HEK293 (cell line): ENCODE data around the gene HRC.

Experiments
- CTCF ChIA-PET: fragments of 350-600 bp; formaldehyde crosslinking; extraction: SDS; loops from one replicate; lab custom pipeline; 2021; ENCODE audit warnings: antibody characterized with exemption; lab: Yijun Ruan, JAX
- POLR2A ChIA-PET: fragments of 300-600 bp; formaldehyde crosslinking; extraction: SDS; loops from one replicate; lab custom pipeline; 2020; ENCODE audit warnings: antibody characterized with exemption, inconsistent platforms; lab: Yijun Ruan, JAX
- H3K27ac ChIP-seq: fragments of 200-500 bp; sonication (Bioruptor generic); 2 replicates; pipeline ENCODE4 v1.5.1; 2014; ENCODE audit warnings: low read depth, low read length, control low read depth, inconsistent platforms; ENCODE audit errors: extremely low read depth
- H3K36me3 ChIP-seq, 2 experiments: fragments of 200-500 bp in 1 of 2; sonication (Bioruptor generic) in 1 of 2; 1 replicate in 1 of 2; 2 replicates in 1 of 2; pipeline ENCODE4 v1.5.1; 2014 to 2017; ENCODE audit warnings: inconsistent platforms in 2 of 2, low read length in 2 of 2; ENCODE audit not compliant: control insufficient read depth in 2 of 2, insufficient read depth in 1 of 2
- H3K4me1 ChIP-seq: fragments of 200-500 bp; sonication (Bioruptor generic); 2 replicates; pipeline ENCODE4 v1.5.1; 2014; ENCODE audit warnings: mild to moderate bottlenecking, low read length, inconsistent platforms; ENCODE audit not compliant: control insufficient read depth, insufficient read depth
- H3K4me3 ChIP-seq: 2 replicates; pipeline ENCODE4 v1.5.1; 2011; ENCODE audit warnings: low read depth, mild to moderate bottlenecking, control low read depth, low read length, moderate library complexity
- H3K9me3 ChIP-seq: fragments of 200-500 bp; sonication (Bioruptor generic); 2 replicates; pipeline ENCODE4 v1.5.1; 2014; ENCODE audit warnings: low read depth, low read length, inconsistent platforms; ENCODE audit not compliant: control insufficient read depth, insufficient read depth
- GLIS2 ChIP-seq: fragments of 450-650 bp; formaldehyde crosslinking; IDR thresholded peaks from 2 replicates; pipeline ENCODE4 v1.5.1; 2016; ENCODE audit warnings: missing biosample characterization, missing genetic modification characterization
- HOXC10 ChIP-seq: sonication (generic); formaldehyde crosslinking; IDR thresholded peaks from 2 replicates; pipeline ENCODE4 v1.8.1; 2023; ENCODE audit warnings: mild to moderate bottlenecking, missing genetic modification reagents
- INSM2 ChIP-seq: fragments of 450-650 bp; formaldehyde crosslinking; IDR thresholded peaks from 2 replicates; pipeline ENCODE4 v1.5.1; 2016; ENCODE audit warnings: missing biosample characterization, missing genetic modification characterization
- MEIS1 ChIP-seq: sonication (generic); formaldehyde crosslinking; IDR thresholded peaks from 2 replicates; pipeline ENCODE4 v1.8.1; 2022; ENCODE audit warnings: missing genetic modification reagents, mild to moderate bottlenecking, borderline replicate concordance
- PRDM10 ChIP-seq: fragments of 450-650 bp; formaldehyde crosslinking; IDR thresholded peaks from 2 replicates; pipeline ENCODE4 v1.5.1; 2016; ENCODE audit warnings: missing biosample characterization, missing genetic modification characterization
- TCF7L2 ChIP-seq: IDR thresholded peaks from 2 replicates; pipeline ENCODE4 v1.6.1; 2011; ENCODE audit warnings: low read depth, mild to moderate bottlenecking, inconsistent platforms, low read length, moderate library complexity, borderline replicate concordance
- WT1 ChIP-seq: fragments of 450-650 bp; formaldehyde crosslinking; IDR thresholded peaks from 2 replicates; pipeline ENCODE4 v1.5.1; 2016; ENCODE audit warnings: missing biosample characterization, missing genetic modification characterization
- ZBTB1 ChIP-seq: fragments of 450-650 bp; formaldehyde crosslinking; IDR thresholded peaks from 2 replicates; pipeline ENCODE4 v1.5.1; 2016; ENCODE audit warnings: missing biosample characterization, missing genetic modification characterization
- ZFP37 ChIP-seq: fragments of 450-650 bp; formaldehyde crosslinking; IDR thresholded peaks from 2 replicates; pipeline ENCODE4 v1.5.1; 2016; ENCODE audit warnings: missing biosample characterization, missing genetic modification characterization
- ZNF10 ChIP-seq: fragments of 450-650 bp; formaldehyde crosslinking; IDR thresholded peaks from 2 replicates; pipeline ENCODE4 v1.5.1; 2017; ENCODE audit warnings: missing biosample characterization, missing genetic modification characterization
- ZNF138 ChIP-seq: fragments of 450-650 bp; formaldehyde crosslinking; IDR thresholded peaks from 2 replicates; pipeline ENCODE4 v1.5.1; 2016; ENCODE audit warnings: missing biosample characterization, missing genetic modification characterization, borderline replicate concordance
- ZNF23 ChIP-seq: fragments of 450-650 bp; formaldehyde crosslinking; IDR thresholded peaks from 2 replicates; pipeline ENCODE4 v1.5.1; 2016; ENCODE audit warnings: missing biosample characterization, missing genetic modification characterization, borderline replicate concordance
- ZNF449 ChIP-seq: fragments of 450-650 bp; formaldehyde crosslinking; IDR thresholded peaks from 2 replicates; pipeline ENCODE4 v1.5.1; 2017; ENCODE audit warnings: missing biosample characterization, mild to moderate bottlenecking, missing genetic modification characterization, moderate library complexity
- ZNF488 ChIP-seq: fragments of 450-650 bp; formaldehyde crosslinking; IDR thresholded peaks from 2 replicates; pipeline ENCODE4 v1.5.1; 2016; ENCODE audit warnings: missing biosample characterization, missing genetic modification characterization
- ZNF501 ChIP-seq: fragments of 450-650 bp; formaldehyde crosslinking; IDR thresholded peaks from 2 replicates; pipeline ENCODE4 v1.5.1; 2016; ENCODE audit warnings: missing biosample characterization, missing genetic modification characterization
- ZNF518A ChIP-seq: fragments of 450-650 bp; formaldehyde crosslinking; conservative IDR thresholded peaks from 2 replicates; pipeline ENCODE4 v1.5.1; 2016; ENCODE audit warnings: low read depth, missing biosample characterization, missing genetic modification characterization
- ZNF571 ChIP-seq: fragments of 450-650 bp; formaldehyde crosslinking; IDR thresholded peaks from 2 replicates; pipeline ENCODE4 v1.5.0; 2017; ENCODE audit warnings: missing biosample characterization, missing genetic modification characterization
- ZNF621 ChIP-seq: fragments of 450-650 bp; formaldehyde crosslinking; IDR thresholded peaks from 2 replicates; pipeline ENCODE4 v1.5.1; 2017; ENCODE audit warnings: missing biosample characterization, missing genetic modification characterization
- ZNF629 ChIP-seq: fragments of 450-650 bp; formaldehyde crosslinking; IDR thresholded peaks from 2 replicates; pipeline ENCODE4 v1.5.1; 2017; ENCODE audit warnings: missing biosample characterization, missing genetic modification characterization
- ZNF654 ChIP-seq: fragments of 450-650 bp; formaldehyde crosslinking; IDR thresholded peaks from 2 replicates; pipeline ENCODE4 v1.5.1; 2016; ENCODE audit warnings: low read depth, missing biosample characterization, missing genetic modification characterization
- ZNF792 ChIP-seq: fragments of 450-650 bp; formaldehyde crosslinking; IDR thresholded peaks from 2 replicates; pipeline ENCODE4 v1.5.1; 2016; ENCODE audit warnings: missing biosample characterization, missing genetic modification characterization
- ZNF837 ChIP-seq: fragments of 450-650 bp; formaldehyde crosslinking; IDR thresholded peaks from 2 replicates; pipeline ENCODE4 v1.5.1; 2016; ENCODE audit warnings: missing biosample characterization, missing genetic modification characterization
- ZSCAN4 ChIP-seq: fragments of 450-650 bp; formaldehyde crosslinking; IDR thresholded peaks from 2 replicates; pipeline ENCODE4 v1.5.1; 2017; ENCODE audit warnings: missing biosample characterization, missing genetic modification characterization
- ZXDB ChIP-seq: fragments of 450-650 bp; formaldehyde crosslinking; IDR thresholded peaks from 2 replicates; pipeline ENCODE4 v1.5.1; 2016; ENCODE audit warnings: missing biosample characterization, missing genetic modification characterization

HRC gene

GRCh38 chr19:49188626-49189200 is 33.5 kb upstream of the HRC start (continued):
- no peak for TF ChIP-seq TCF7L2
- TF ChIP-seq ZNF518A (tag by site-specific recombination), result no peak
- no peak for TF ChIP-seq ZNF654
- TF ChIP-seq ZNF621 (tag by site-specific recombination), result no peak
- no peak for TF ChIP-seq ZNF629 (tag by site-specific recombination)
- no peak for TF ChIP-seq ZFP37 (tag by site-specific recombination)
- no peak for TF ChIP-seq ZNF837 (tag by site-specific recombination)
- no peak for TF ChIP-seq ZNF571 (tag by site-specific recombination)
- TF ChIP-seq ZSCAN4, result no peak
- no peak for TF ChIP-seq ZBTB1 (tag by site-specific recombination)
- no peak for TF ChIP-seq MEIS1 (CRISPR knock-in tag)
- TF ChIP-seq PRDM10, result no peak

GRCh38 chr19:49186108-49186507 is 30.9 kb upstream of the HRC start:
- Histone ChIP-seq H3K27ac (no peak overlapping the region), H3K9me3 (no peaks in the 10 kb centered on the region), H3K4me3 (no peak overlapping the region), H3K4me1 (no peaks in the 10 kb centered on the region), H3K36me3 (peaks cover 3 to 40% of the 10 kb centered on the region in 2 experiments; a peak in 2 of 3 replicates)
- TF ChIP-seq ZXDB (no peak), ZNF449 (tag by site-specific recombination) (no peak), ZNF792 (no peak), GLIS2 (no peak), HOXC10 (CRISPR knock-in tag) (no peak), ZNF488 (tag by site-specific recombination) (no peak), INSM2 (tag by site-specific recombination) (no peak), ZNF23 (tag by site-specific recombination) (no peak), ZNF138 (tag by site-specific recombination) (no peak), ZNF501 (tag by site-specific recombination) (no peak), WT1 (tag by site-specific recombination) (no peak), ZNF10 (tag by site-specific recombination) (no peak)
- CTCF ChIA-PET, result interaction anchor here (0.6 to 7.3 kb wide), 5 partner anchors 13 to 88 kb away, joined by 3 to 73 read pairs (median 3); no protein-coding TSS in a partner anchor
- POLR2A ChIA-PET, result interaction anchor here (1.5 kb wide), 1 partner anchor 13 kb away, joined by 4 read pairs; no protein-coding TSS in a partner anchor
